NCI-H2107 (cell line): ENCODE data around the gene CSTF3.
A peak's percentile ranks its signal among the peaks of the same experiment; 100 is the strongest.

Experiments used
- DNase-seq: peaks from one replicate; lab custom pipeline; 2025; lab: John Stamatoyannopoulos, UW

Gene CSTF3

GRCh38 chr11:33040862-33041453 lies 120.3 kb downstream of the CSTF3 start:
- no peak for DNase-seq

- DNase-seq, result no peak
These were observed 121.0 kb downstream of the CSTF3 start for GRCh38 chr11:33040033-33040861.

DNA sequence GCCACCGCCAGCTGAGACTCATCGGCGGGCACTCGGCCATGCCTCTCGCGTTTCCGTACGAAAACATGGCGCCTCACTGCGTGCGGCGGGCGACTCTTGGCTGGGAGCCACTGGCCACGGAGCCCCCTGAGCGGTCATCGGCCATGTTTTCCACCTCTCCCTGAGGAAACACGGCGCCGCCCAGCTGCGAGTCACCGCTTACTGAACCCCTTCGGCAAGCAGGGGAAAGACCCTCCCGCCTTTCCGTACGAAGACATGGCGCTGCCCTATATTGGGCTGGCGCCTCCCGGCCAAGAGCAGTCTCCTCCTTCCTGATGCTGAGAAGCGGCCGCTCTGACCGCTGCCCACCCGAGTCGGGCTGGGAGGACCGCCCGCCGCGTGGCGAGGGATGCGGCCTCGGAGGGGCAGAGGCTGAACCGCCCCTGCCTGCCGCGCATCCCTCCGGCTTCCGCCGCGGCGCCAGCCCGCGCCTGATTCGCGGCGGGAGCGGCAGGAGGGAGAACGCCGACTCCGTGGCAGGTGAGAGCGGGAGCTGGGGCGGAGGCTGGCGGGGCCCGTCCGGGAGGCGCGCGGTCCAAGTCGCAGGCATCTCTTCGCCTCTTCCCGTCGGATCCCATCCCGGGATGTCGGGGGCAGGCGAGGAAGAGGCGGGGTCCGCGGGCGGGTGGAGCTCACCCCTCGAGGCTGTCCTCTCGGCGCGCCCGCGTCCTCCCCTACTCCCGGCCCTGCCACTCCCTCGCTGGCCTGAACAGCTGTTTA lies 121.8 kb downstream of the CSTF3 start, which contains the start of gene TCP11L1:
Gene TCP11L1, plus strand, starts transcription at position 299 of the 759 bp plus-strand sequence. CDS start 4,202 bp downstream, outside the sequence.
- peak; percentile 88 for DNase-seq

- no peak for DNase-seq
These were observed 126.3 kb downstream of the CSTF3 start for GRCh38 chr11:33035011-33035410.
